ENCODE results near the gene SLC25A43. TPM values are rescaled to one million over a fixed set of nuclear protein-coding genes. Genes with fewer than 3 reads are reported as not detected.

SLC25A43 gene
- total and polyA plus RNA-seq, 9 of the 15 experiments (the other 6 are each of a cell fraction or from before 2014, with no cell fraction given) = 1.3 to 8.4 (median 4.0) TPM

GRCh38 chrX:119482481-119483480, 83.6 kb downstream of the SLC25A43 start (continued):
- TF ChIP-seq CBX3 (IDR thresholded peaks at IDR 0.05; ENCODE audit: borderline replicate concordance in 1 of 2, low read length in 2 of 2) = peak in 1 of 2 experiments; percentile 83; a peak in 1 of 3 replicates
- TF ChIP-seq ESRRA (IDR thresholded peaks at IDR 0.05; ENCODE audit: borderline replicate concordance, low read depth) = 0 out of 2 replicates have a peak, but pooled peaks have one; percentile 32
- no peak for TF ChIP-seq FOSL1 (tag; conservative IDR thresholded peaks at IDR 0.05)
- peak; percentile 36; the same call in 1 of the 2 replicates for TF ChIP-seq ATF7 (IDR thresholded peaks at IDR 0.05)
- peak; percentile 71; the same call in 1 of the 2 replicates for TF ChIP-seq SMAD4 (CRISPR knock-in tag; conservative IDR thresholded peaks at IDR 0.05)
- TF ChIP-seq RBFOX2 (IDR thresholded peaks at IDR 0.05; ENCODE audit: low read depth, low read length) = peak; percentile 69
- TF ChIP-seq HMGN3 (IDR thresholded peaks at IDR 0.05; ENCODE audit: borderline replicate concordance, extremely low read depth, insufficient read length, low read depth, low read length) = peak; percentile 16
- TF ChIP-seq HDAC8 (tag; IDR thresholded peaks at IDR 0.05) = no peak
- no peak for TF ChIP-seq ZNF277 (CRISPR knock-in tag; IDR thresholded peaks at IDR 0.05; ENCODE audit: borderline replicate concordance)
- peak in 2 of 3 experiments; percentile 73 to 82 for TF ChIP-seq YY1 (IDR thresholded peaks at IDR 0.05; ENCODE audit: borderline replicate concordance in 1 of 3, control insufficient read depth in 1 of 3, extremely low read depth in 1 of 3, insufficient read depth in 3 of 3, insufficient read length in 1 of 3, insufficient replicate concordance in 2 of 3, low read depth in 1 of 3, low read length in 2 of 3)
- no peak for TF ChIP-seq CREB3L1 (IDR thresholded peaks at IDR 0.05; ENCODE audit: borderline replicate concordance, low read depth)
- TF ChIP-seq HDAC1 (IDR thresholded peaks at IDR 0.05) = peak in 1 of 2 experiments; percentile 43; a peak in 1 of 4 replicates
- 0 out of 2 replicates have a peak, but pooled peaks have one; percentile 70 for TF ChIP-seq MTA3 (IDR thresholded peaks at IDR 0.05; ENCODE audit: borderline replicate concordance)
- TF ChIP-seq ESRRB (CRISPR knock-in tag; IDR thresholded peaks at IDR 0.05; ENCODE audit: borderline replicate concordance) = no peak
- TF ChIP-seq RAD21 (CRISPR knock-in tag; conservative IDR thresholded peaks at IDR 0.05 in 1 of 2, IDR thresholded peaks at IDR 0.05 in 1 of 2) = peak; percentile 26 to 39; a peak in 3 of 4 replicates
- no peak for TF ChIP-seq CREB3 (tag; conservative IDR thresholded peaks at IDR 0.05; ENCODE audit: low read depth)
- TF ChIP-seq TSC22D4 (tag; IDR thresholded peaks at IDR 0.05) = no peak
- no peak for TF ChIP-seq ATF1 (CRISPR knock-in tag; IDR thresholded peaks at IDR 0.05)
- 0 out of 2 replicates have a peak, but pooled peaks have one; percentile 11 for TF ChIP-seq ATF1 (tag; IDR thresholded peaks at IDR 0.05)
